Natural killer cell (primary cell): ENCODE results near the gene LARGE1. TPM values are rescaled to one million over a fixed set of nuclear protein-coding genes. Genes with fewer than 3 reads are reported as not detected.

ENCODE experiments used
- ATAC-seq, 3 donors: fragments of 150-1000 bp in 2 of 3; fragments of 200-7000 bp in 1 of 3; cut with Tn5 transposase; 1 replicate in 1 of 3; 2 replicates in 2 of 3; pipeline ENCODE4 v1.10.0; 2021; ENCODE audit warnings: mild to moderate bottlenecking in 2 of 3, moderate library complexity in 2 of 3
- DNase-seq, 2 donors: peaks; one replicate each; pipeline versions ENCODE4 v3.0.0 to v3.0.0-alpha.2; 2013 to 2021; ENCODE audit warnings: mixed read lengths in 1 of 2
- H3K27ac ChIP-seq: one replicate; pipeline ENCODE4 v1.5.1; 2013; ENCODE audit warnings: mild to moderate bottlenecking, low read length
- H3K27me3 ChIP-seq: one replicate; pipeline ENCODE4 v1.6.1; 2013; ENCODE audit warnings: low read length; ENCODE audit not compliant: control insufficient read depth, insufficient read depth
- H3K36me3 ChIP-seq: one replicate; pipeline ENCODE4 v1.6.1; 2013; ENCODE audit warnings: low read length; ENCODE audit not compliant: control insufficient read depth, insufficient read depth
- H3K4me1 ChIP-seq: one replicate; pipeline ENCODE4 v1.6.1; 2013; ENCODE audit warnings: low read length; ENCODE audit not compliant: control insufficient read depth, insufficient read depth
- H3K4me3 ChIP-seq: one replicate; pipeline ENCODE4 v1.5.1; 2013; ENCODE audit warnings: low read length
- H3K9me3 ChIP-seq: one replicate; pipeline ENCODE4 v1.6.1; 2013; ENCODE audit warnings: low read length; ENCODE audit not compliant: control insufficient read depth, insufficient read depth
- H3K27ac Mint-ChIP-seq, 2 donors: one replicate each; pipeline ENCODE4 v1.8.0; 2022; ENCODE audit warnings: mild to moderate bottlenecking in 2 of 2, mixed read lengths in 2 of 2, moderate library complexity in 1 of 2
- H3K27me3 Mint-ChIP-seq, 2 donors: one replicate each; pipeline ENCODE4 v1.8.0; 2022; ENCODE audit warnings: low read depth in 2 of 2, mixed read lengths in 2 of 2
- H3K36me3 Mint-ChIP-seq: one replicate; pipeline ENCODE4 v1.8.0; 2022; ENCODE audit warnings: mixed read lengths
- H3K4me1 Mint-ChIP-seq, 2 donors: one replicate each; pipeline ENCODE4 v1.8.0; 2022; ENCODE audit warnings: mixed read lengths in 2 of 2
- H3K4me3 Mint-ChIP-seq: one replicate; pipeline ENCODE4 v1.8.0; 2022; ENCODE audit warnings: mild to moderate bottlenecking, moderate library complexity, mixed read lengths
- H3K9me3 Mint-ChIP-seq, 2 donors: one replicate each; pipeline ENCODE4 v1.8.0; 2022; ENCODE audit warnings: mixed read lengths in 2 of 2
- CTCF ChIP-seq: fragments of 200-600 bp; IDR thresholded peaks from one replicate; pipeline ENCODE4 v1.8.0; 2022; ENCODE audit warnings: antibody characterized with exemption
- WGBS: methylation state at CpG from one replicate; pipeline ENCODE4 v1.1.7; 2013; ENCODE audit warnings: missing lambda C conversion rate; ENCODE audit not compliant: insufficient coverage; 5-methylcytosine and 5-hydroxymethylcytosine counted together
- intact Hi-C: fragments of 100-400 bp; cut with micrococcal nuclease; formaldehyde crosslinking; loops from one replicate; pipeline ENCODE4 v1.14.2; 2022
- total RNA-seq, 4 donors: library from RNA; stranded (reverse); fragments of 120-200 nt in 1 of 4; gene quantifications; one replicate each; pipeline versions ENCODE4 v1.2.3 to v1.2.4, GENCODE V29; 2013 to 2022

The LARGE1 gene
- total RNA-seq, 3 donors from 2014 or later (not counting 1 experiment from before 2014, with no cell fraction given), result 2.6 to 11.6 (median 4.1) TPM

- H3K4me3 ChIP-seq, result no peak overlapping the region
- intact Hi-C loops, result no loop called here
- no peaks in the 10 kb centered on the region for H3K27me3 ChIP-seq
- WGBS, result 83% methylated on average over 13 of the region's 13 CpGs
- no peak for TF ChIP-seq CTCF
- no peaks in the 10 kb centered on the region for H3K9me3 ChIP-seq
- DNase-seq (no peak), ATAC-seq (no peak)
- no peak overlapping the region for H3K4me3 Mint-ChIP-seq
- no peak overlapping the region for H3K27ac Mint-ChIP-seq
- H3K27me3 Mint-ChIP-seq, result no peaks in the 10 kb centered on the region
- H3K27ac ChIP-seq, result no peak overlapping the region
- H3K9me3 Mint-ChIP-seq, result no peaks in the 10 kb centered on the region
- no peaks in the 10 kb centered on the region for H3K4me1 Mint-ChIP-seq
- no peaks in the 10 kb centered on the region for H3K4me1 ChIP-seq
- no peaks in the 10 kb centered on the region for H3K36me3 Mint-ChIP-seq
- H3K36me3 ChIP-seq, result no peaks in the 10 kb centered on the region
These were observed 442.9 kb downstream of the LARGE1 start for GRCh38 chr22:33477120-33478111.

GRCh38 chr22:33476716-33477115, 443.6 kb downstream of the LARGE1 start:
- Mint-ChIP-seq H3K4me1 (no peaks in the 10 kb centered on the region), H3K36me3 (no peaks in the 10 kb centered on the region), H3K27ac (no peak overlapping the region), H3K27me3 (no peaks in the 10 kb centered on the region), H3K4me3 (no peak overlapping the region), H3K9me3 (no peaks in the 10 kb centered on the region)
- Histone ChIP-seq H3K27me3 (no peaks in the 10 kb centered on the region), H3K9me3 (no peaks in the 10 kb centered on the region), H3K4me1 (no peaks in the 10 kb centered on the region), H3K4me3 (no peak overlapping the region), H3K36me3 (no peaks in the 10 kb centered on the region), H3K27ac (no peak overlapping the region)
- DNase-seq (no peak), ATAC-seq (no peak)
- WGBS, result 94% methylated on average over 13 of the region's 13 CpGs
- intact Hi-C loops, result no loop called here
- no peak for TF ChIP-seq CTCF

GRCh38 chr22:33476206-33476605, 444.1 kb downstream of the LARGE1 start:
- no peak for TF ChIP-seq CTCF
- Histone ChIP-seq H3K27me3 (no peaks in the 10 kb centered on the region), H3K27ac (no peak overlapping the region), H3K4me3 (no peak overlapping the region), H3K4me1 (no peaks in the 10 kb centered on the region), H3K9me3 (no peaks in the 10 kb centered on the region), H3K36me3 (no peaks in the 10 kb centered on the region)
- intact Hi-C loops, result no loop called here
- Mint-ChIP-seq H3K9me3 (no peaks in the 10 kb centered on the region), H3K4me1 (no peaks in the 10 kb centered on the region), H3K36me3 (no peaks in the 10 kb centered on the region), H3K4me3 (no peak overlapping the region), H3K27me3 (no peaks in the 10 kb centered on the region), H3K27ac (no peak overlapping the region)
- ATAC-seq (no peak), DNase-seq (no peak)
- 89% methylated on average over 4 of the region's 4 CpGs for WGBS
